Iris pigment epithelial cell (primary cell): ENCODE results near the gene SPATA20.

Experiments
- DNase-seq: peaks from one replicate; pipeline ENCODE4 v3.0.0-alpha.2; 2011; ENCODE audit warnings: low read depth

The SPATA20 gene

DNA sequence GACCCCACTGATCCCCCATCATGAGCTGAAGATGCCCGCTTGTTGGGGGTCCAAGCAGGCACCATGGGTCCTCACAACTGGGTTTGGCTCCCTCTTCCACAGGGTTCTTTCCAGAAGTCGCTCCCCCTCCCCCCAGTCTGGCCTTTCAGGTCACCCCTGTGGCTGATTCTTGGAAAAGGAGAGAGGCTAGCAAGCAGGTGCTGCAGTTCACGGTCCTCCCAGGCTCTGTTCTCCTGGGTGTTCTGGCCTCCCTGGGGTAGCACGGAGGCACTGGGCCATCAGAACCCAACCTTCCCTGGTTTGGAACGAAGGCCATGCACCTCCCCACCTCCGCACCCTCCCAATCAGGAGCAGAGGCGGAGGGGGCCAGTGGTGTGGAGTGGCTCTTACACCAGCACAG, 32.4 kb downstream of the SPATA20 start:
- DNase-seq = no peak

GRCh38 chr17:50580646-50581045, 33.7 kb downstream of the SPATA20 start:
- DNase-seq = no peak

DNA sequence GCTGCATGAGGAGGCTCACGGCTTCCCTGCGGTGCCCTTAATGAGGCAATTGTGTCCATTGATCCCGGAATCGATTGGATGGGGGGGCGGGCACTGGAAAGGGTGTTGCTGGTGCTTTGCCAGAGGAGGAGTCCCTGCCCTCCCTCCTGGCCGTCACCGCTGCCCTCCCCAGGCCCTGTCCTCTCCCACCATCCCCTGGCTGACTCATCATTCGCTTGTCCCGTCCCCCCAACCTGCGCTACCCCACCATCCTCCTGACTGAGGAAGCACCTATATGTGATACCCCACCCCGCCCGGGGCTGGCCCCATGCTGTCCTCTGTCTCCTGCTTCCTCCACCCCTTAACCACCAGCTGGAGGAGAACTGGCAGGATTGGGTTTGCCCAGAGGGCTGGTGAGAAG, 34.3 kb downstream of the SPATA20 start:
- DNase-seq = no peak

DNA sequence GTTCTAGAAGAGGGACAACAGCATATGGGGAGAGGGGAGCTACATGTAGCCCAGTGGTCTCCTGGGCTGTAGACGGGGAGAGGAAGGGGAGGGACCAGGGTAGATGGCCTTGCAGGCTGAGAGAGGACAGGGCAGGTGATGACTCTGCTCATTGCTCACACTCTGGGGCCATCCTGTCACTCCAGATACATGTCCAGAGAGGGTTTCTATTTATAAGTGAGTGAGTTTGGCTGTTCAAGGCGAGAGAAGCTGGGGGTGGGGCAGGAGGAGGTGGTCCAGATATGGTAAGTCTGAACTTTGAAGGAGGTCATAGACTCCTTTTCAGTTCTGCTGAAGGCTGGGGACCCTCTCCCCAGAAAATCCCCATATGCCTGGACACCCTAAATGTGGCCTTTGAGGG, 35.8 kb downstream of the SPATA20 start:
- no peak for DNase-seq

DNA sequence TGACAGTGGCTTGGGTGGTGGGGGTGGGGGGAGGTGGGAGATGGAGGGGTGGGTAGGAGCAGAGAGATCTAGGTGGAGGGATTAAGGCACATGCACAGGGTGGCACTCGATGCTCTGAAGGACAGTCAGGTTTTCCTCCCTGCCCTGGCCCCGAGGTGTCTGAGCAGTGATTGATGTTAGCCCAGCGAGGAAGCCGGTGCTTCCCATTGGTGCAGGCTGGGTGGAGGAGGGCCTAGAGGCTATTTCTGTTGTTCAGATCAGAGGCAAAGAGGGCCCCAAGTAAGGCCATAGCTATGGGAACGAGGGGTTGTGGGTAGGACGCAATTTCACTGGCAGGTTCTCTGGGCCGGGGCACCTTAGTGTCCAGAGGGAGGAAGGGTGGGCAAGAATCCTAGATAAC, 36.7 kb downstream of the SPATA20 start:
- no peak for DNase-seq

GRCh38 chr17:50584116-50584515, 37.1 kb downstream of the SPATA20 start:
- no peak for DNase-seq

DNA sequence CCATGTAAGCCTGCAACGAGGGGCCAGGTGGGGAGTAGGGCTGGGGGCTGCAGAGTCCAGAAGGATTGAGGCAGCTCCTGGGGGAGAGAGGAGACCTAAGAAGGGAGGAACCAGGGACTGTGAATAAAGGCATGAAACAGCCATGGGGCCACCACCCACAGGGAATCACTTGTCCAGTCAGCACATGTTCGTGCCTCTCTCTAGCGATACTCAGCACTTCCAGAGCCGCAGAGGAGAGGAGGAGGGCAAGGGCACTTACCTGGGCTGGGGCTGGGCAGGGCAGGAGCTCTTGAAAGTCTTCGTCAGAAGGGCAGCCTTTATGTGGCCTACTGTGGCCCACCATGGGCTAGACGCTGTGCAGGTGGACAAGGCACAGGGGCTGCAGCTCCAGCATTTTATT, 37.8 kb downstream of the SPATA20 start:
- no peak for DNase-seq

DNA sequence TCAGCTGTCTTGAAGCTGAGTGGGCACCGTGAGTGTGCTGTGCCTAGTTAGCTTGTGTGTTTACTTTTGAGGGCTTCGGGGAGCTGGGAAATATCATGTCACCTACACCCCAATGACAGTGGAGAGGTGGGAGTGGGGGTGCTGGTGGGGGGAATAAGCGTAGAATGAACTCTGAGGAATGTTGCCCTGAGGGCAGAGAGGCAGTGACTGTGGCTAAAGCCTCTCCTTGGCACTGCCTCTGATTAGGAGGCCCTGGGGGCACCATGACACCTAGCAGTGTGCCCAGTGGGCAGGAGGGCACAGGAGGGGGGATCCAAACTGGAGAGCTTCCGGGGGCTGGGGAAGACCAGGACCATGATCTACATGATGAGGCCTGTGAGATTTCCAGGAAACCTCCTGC, 38.4 kb downstream of the SPATA20 start:
- no peak for DNase-seq

GRCh38 chr17:50585891-50586290, 38.9 kb downstream of the SPATA20 start:
- no peak for DNase-seq

DNA sequence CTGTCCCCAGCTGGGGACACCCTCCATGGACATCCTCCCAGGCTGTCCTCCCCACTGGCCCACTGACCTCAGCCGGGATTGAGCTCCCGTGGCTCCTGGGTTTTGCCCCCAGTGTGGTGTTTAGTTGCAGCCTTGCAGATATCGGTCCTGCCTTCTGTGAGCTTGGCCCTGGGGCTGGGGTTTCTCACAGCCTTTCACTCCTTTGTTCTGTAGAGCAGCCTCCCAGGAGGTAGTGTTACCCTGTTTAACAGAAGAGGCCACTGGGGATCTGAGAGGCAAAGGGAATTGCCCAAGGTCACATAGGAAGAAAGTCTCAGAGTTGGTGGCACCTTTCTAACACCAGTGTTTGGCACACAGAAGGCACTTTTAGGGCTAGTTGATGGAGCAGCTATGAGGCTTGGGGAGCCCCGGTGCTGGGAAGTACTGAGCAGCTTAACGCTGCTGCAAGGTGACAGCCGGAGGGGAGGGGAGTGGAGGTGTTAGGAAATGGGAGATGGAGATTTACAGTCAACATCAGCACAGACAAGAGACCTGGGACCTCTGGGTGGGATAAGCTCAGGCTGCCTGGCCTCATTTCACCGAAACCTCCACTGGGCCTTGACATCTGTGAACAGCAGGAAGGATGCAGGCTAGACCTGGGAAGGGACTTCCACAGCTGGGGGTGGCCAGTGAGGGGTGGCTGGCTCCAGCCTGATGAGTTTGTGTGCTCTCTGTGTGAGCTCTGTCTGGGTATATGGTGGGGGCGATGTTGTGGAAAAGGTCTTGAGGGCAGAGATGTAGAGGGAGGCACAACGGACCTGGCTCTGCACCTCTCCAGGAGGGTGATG, 39.7 kb downstream of the SPATA20 start:
- DNase-seq = no peak

DNA sequence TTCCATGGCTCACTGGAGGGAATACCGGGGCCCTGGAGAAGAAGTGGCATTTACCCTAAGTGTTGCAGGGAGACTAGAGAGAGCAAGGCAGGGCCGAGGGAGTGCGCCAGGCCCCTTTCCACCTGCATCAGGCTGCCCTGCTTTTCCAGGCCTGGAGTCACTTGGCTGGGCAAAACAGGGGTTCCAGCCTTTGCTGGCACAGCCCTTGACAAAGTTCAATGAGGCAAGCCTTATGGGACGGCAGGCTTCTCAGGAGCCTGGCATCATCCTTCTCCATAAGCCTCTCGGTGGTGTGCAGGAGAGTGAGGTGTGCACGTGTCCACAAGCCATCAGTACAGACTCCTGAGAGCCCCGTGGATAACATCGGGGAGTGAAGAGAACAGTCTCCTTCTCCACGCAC, 40.6 kb downstream of the SPATA20 start:
- DNase-seq = no peak

DNA sequence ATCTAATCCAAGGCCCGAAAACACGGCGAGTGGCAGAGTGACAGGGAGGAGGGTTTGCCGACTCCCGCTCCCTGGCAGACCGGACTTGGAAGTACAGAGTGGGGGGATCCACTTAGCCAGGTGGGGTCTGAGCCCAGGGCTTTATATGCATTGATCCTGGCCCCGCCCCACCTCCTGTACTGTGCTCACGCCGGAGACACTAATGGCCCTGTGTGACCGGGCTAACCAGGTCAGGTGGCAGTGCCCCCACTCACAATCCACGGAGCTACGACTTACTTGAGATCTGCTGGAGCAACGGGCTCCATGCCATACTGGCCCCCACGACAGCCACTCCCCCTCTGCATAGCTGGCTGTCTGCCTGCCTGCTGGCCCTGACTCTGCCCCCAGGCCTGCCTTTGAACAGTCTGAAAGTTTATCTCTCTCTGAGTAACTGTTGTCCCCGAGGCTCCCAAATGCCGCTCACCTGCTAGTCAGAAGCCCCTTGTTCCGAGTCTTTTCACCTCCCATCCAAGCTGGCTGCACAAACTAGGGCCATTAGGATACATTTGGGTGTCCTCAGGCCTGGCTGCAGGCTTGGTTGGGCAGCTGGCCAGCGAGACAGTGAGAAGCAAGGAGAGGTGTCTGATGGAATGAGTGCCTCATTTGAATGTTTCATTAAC, 41.5 kb downstream of the SPATA20 start:
- DNase-seq = no peak

DNA sequence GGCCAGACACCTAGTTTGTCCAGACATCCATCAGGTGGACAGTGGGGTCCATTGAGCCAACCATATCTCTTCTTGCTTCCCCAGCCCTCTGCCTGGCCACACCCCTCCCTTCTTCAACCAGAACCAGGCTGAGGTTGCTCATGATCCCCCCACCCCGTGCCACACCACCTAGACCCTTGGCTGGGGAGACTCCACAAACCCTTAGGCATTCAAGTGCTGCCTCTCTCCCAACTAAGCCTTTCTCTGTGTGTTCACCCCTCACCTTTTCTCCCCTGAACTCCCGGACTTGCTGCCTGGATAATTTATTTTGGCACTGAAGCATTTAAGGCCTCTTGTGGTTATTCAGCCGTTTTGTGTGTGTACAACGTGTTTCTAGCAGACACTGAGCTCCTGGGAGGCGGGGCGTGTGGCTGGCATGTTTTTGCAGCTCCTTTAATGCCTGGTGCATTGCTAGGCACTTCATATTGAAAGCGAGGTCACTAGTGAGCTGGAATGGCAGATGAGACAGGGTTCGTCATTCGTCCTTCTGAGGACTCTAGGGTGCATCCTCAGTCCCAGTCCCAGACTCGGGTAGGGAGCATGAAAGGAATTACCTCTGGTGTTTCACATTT, 42.2 kb downstream of the SPATA20 start:
- peak; percentile 34 for DNase-seq

- no peak for DNase-seq
These were observed 44.2 kb downstream of the SPATA20 start for GRCh38 chr17:50590946-50591737.

GRCh38 chr17:50593321-50593720, 46.3 kb downstream of the SPATA20 start:
- DNase-seq = no peak

- no peak for DNase-seq
These were observed 47.3 kb downstream of the SPATA20 start for GRCh38 chr17:50594128-50594823.

DNA sequence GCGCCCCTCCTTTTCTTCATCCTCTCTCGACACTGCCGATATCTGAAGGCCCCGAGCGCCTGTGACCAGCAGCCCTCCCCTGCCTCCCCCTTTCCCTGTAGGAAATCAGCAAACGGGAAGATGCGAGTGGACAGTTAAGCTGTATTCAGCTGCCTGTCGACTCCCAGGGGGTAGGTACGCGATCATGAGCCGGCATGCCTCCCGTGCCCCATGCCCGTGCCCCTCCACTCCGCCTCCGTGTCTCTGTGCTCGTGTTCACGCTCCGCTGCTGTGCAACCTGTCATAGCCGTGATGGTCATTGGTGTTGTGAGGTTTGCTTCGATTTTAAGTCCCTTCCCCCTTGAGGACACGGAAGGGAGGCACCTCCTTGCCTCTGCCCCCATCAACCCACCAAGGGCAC, 47.9 kb downstream of the SPATA20 start:
- no peak for DNase-seq

DNA sequence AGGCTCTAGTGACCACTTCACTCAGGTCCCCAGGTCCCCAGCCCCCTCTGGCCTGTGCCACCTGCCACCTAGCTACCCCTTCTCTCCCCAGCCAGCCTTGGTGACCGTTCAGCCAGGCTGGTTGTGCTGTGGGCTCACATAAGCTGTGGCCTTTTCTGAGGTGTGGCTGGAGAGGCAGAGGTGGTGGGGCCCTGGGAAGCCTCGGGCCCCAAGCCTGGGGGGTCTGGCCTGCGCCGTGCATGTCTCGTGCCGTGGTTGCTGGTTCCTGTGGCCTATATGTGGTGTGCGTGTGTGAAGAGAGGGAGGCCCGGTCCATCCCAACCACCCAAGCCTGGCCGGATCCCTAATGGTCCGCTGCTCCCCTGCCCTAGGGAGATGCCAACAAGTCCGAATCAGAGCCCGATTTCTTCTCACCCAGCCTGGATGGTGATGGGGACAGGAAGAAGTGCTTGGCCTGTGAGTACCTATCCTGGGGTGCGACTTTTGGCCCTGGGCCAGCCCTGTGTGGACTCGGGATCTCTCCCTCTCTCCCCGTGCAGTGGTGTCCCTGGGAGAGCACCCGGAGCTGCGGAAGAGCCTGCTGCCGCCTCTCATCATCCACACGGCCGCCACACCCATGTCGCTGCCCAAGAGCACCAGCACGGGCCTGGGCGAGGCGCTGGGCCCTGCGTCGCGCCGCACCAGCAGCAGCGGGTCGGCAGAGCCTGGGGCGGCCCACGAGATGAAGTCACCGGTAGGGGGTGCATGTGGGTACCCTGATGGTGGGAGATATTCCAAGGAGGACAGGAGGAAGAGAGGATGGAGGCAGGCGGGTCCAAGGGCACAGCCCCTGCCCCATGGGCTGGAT, 49.4 kb downstream of the SPATA20 start:
- no peak for DNase-seq

GRCh38 chr17:50598487-50598886, 51.5 kb downstream of the SPATA20 start:
- no peak for DNase-seq

GRCh38 chr17:50599606-50600005, 52.6 kb downstream of the SPATA20 start:
- no peak for DNase-seq

DNA sequence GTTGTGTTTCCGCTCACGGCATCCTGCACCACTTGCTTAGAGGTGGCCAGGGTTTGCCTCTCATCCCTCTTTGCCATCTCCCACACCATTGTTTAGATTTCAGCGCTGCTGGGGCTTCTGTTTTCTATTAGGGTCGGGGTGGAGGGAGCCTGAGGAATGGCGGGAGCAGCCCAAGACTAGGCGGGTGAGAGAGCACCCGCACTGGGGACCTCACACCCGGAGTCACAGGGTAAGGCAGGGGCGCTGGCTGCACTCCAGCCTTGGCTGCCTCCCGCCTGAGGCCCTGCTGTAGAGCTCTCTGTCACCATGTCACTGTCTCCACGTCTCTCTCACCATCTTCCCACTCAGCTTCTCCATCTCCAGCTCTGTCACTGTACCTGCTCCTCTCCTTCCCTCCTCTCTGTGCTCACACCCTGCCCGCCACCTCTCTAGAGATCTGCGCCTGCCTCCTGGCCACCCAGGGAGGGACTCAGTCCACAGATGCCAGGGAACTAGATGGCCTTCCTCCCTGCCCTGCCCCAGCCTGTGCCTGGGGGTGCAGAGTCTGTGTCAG, 54.9 kb downstream of the SPATA20 start:
- DNase-seq = no peak
